Measurements from ENCODE around the gene ALOX5AP.

Gene ALOX5AP

GRCh38 chr13:30735025-30735871 lies at the start of gene ALOX5AP:
Gene ALOX5AP, plus strand, starts transcription at chr13:30735543. Its CDS starts 63 bp downstream, at chr13:30735606.
- DNase-seq, result no peak

- DNase-seq, result no peak
Measured at GRCh38 chr13:30685987-30686386, 49.4 kb upstream of the ALOX5AP start.

GRCh38 chr13:30687601-30688000 lies 47.7 kb upstream of the ALOX5AP start:
- DNase-seq, result no peak

GRCh38 chr13:30689752-30690151 lies 45.6 kb upstream of the ALOX5AP start:
- no peak for DNase-seq

- DNase-seq, result peak; percentile 7 to 56
Measured at GRCh38 chr13:30690282-30691188, 44.8 kb upstream of the ALOX5AP start.

GRCh38 chr13:30692113-30692512 lies 43.2 kb upstream of the ALOX5AP start:
- DNase-seq, result no peak

GRCh38 chr13:30696278-30697176 lies 38.8 kb upstream of the ALOX5AP start:
- DNase-seq, result no peak

- DNase-seq, result no peak
Measured at GRCh38 chr13:30697177-30697953, 38.0 kb upstream of the ALOX5AP start.

- DNase-seq, result no peak
Measured at GRCh38 chr13:30697996-30698401, 37.3 kb upstream of the ALOX5AP start.

GRCh38 chr13:30698488-30699005 lies 36.8 kb upstream of the ALOX5AP start:
- no peak for DNase-seq

- no peak for DNase-seq
Measured at GRCh38 chr13:30700364-30700763, 35.0 kb upstream of the ALOX5AP start.

GRCh38 chr13:30702006-30702405 lies 33.3 kb upstream of the ALOX5AP start:
- no peak for DNase-seq

- no peak for DNase-seq
Measured at GRCh38 chr13:30704596-30704995, 30.7 kb upstream of the ALOX5AP start.

GRCh38 chr13:30705680-30706079 lies 29.7 kb upstream of the ALOX5AP start:
- no peak for DNase-seq

- DNase-seq, result peak in 1 of 2 experiments; percentile 39
Measured at GRCh38 chr13:30708541-30708940, 26.8 kb upstream of the ALOX5AP start.

- DNase-seq, result no peak
Measured at GRCh38 chr13:30710442-30710841, 24.9 kb upstream of the ALOX5AP start.

GRCh38 chr13:30711375-30711774 lies 24.0 kb upstream of the ALOX5AP start:
- DNase-seq, result no peak

- DNase-seq, result no peak
Measured at GRCh38 chr13:30711837-30712236, 23.5 kb upstream of the ALOX5AP start.

GRCh38 chr13:30712536-30713532 lies 22.5 kb upstream of the ALOX5AP start:
- DNase-seq, result peak in 1 of 2 experiments; percentile 40

Data from SW 1271 (cell line).